ENCODE results near the gene ZNF35.
A peak's percentile ranks its signal among the peaks of the same experiment; 100 is the strongest.

The ZNF35 gene

DNA sequence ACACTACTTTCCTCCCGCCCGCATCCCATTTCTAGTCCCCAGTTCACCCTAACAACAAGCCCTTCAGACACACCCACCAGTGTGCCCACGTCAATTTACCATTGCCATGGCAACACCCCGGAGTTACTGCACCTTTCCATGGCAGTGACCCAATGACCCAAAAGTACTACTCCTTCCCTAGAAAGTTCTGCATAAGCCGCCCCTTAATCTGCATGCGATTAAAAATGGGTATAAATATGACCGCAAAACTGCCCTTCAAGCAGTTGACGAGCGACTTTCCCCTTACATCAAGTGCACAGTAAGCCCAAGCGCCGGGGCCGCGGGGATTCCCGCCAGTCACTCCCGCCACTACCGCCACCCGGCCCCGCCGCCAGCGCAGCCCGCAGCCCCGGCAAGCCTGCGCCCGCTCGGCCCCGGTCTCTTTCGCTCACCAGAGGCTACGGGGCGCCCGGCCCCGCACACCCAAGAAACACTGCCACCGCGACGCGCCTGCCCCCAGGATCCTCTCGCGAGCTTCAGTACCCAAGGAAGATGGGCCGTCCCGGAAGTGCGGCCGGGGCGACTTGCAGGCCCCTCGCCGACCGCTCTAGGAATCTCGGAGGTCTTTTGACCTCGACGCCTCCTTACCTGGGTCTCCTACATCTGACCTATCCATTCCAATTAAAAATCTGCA, 36.7 kb downstream of the ZNF35 start:
- peak; percentile 51 to 61 for DNase-seq (ENCODE audit: low read depth in 2 of 2)

- DNase-seq (ENCODE audit: low read depth in 2 of 2): no peak
Measured at GRCh38 chr3:44687898-44688297, 39.4 kb downstream of the ZNF35 start.

Measured in fibroblast of skin of left biceps (primary cell).